Umbilical cord (tissue), 2 donors: ENCODE data around the gene TPI1. TPM values are rescaled to one million over a fixed set of nuclear protein-coding genes. Genes with fewer than 3 reads are reported as not detected.

Source experiments
- DNase-seq: peaks from one replicate; pipeline ENCODE4 v3.0.0-alpha.2; 2015; ENCODE audit warnings: low spot score
- total RNA-seq: library from RNA; depleted of rRNA; stranded (reverse); fragments of >200 nt; gene quantifications from one replicate; pipeline ENCODE4 v1.2.3, GENCODE V29; 2014; ENCODE audit warnings: low replicate concordance; ENCODE audit not compliant: insufficient read depth

The TPI1 gene
- total RNA-seq, 1 donor from 2014 or later: 743 TPM

DNA sequence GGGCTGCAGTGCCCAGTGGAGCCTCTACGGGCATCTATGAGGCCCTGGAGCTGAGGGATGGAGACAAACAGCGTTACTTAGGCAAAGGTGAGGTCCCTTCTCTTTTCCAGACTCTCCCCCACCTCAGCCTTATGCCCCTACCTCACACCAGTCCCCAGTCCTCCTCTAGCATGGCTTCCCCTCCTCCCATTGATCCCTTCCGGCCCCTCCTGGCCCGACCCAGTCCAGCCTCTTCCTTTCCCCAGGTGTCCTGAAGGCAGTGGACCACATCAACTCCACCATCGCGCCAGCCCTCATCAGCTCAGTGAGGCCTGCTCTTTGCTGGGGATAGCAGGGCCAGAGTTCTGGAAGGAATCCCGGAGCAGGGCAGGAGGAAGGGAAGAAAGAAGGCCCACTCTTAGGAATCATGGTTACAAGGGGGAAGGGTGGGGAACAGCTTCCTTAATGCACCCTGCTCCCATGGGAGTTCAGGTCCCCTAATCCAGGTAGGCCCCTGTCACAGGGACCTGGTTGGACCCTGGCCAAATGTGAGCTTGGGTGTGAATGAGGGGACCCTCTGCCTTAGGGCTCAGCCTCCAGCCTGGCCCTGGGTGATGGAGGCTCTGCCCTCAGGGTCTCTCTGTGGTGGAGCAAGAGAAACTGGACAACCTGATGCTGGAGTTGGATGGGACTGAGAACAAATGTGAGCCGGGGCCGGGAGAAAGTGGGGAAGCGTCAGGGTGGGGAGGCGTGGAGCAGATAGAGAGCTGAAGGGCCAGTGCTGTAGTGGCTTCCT lies 49.3 kb downstream of the TPI1 start:
- no peak for DNase-seq

DNA sequence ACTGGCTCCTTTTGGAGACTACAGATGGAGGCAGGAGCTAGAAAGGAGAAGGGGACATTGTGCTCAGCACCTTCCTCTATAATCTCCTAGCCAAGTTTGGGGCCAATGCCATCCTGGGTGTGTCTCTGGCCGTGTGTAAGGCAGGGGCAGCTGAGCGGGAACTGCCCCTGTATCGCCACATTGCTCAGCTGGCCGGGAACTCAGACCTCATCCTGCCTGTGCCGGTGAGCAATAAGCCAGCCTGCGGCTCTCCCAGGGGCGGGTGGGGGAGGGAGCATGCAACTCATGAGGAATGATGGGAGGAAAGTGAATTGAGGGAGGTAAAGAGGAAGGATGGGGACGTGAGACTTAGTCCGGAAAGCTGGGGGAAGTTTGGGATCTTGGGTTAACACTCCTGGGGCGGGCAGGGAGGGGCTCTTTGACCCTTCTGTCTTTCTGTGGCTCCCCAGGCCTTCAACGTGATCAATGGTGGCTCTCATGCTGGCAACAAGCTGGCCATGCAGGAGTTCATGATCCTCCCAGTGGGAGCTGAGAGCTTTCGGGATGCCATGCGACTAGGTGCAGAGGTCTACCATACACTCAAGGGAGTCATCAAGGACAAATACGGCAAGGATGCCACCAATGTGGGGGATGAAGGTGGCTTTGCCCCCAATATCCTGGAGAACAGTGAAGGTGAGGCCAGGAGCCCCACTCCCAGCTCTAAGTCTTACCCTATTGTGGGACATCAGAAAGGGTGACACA lies 50.3 kb downstream of the TPI1 start:
- no peak for DNase-seq

DNA sequence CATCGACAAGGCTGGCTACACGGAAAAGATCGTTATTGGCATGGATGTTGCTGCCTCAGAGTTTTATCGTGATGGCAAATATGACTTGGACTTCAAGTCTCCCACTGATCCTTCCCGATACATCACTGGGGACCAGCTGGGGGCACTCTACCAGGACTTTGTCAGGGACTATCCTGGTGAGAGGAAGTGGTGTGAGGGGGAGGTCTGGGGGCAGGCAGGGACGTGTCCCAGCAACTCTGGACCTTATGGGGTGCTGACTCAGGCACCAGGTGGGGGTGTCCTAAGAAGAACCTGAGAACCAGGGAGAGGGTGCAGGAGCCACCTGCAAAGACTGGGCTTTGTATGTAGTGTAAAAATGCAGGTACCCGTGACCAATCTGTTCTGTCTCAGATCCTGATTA lies 52.3 kb downstream of the TPI1 start:
- DNase-seq: no peak

Other genes with a start within 250 kb of the TPI1 start
- gene LPAR5, start 231.6 kb upstream of the TPI1 start, total RNA-seq: 6.3 TPM
- 2.9 TPM for gene ACRBP, start 220.1 kb upstream of the TPI1 start, total RNA-seq
- gene ING4, start 204.4 kb upstream of the TPI1 start, total RNA-seq: 20.9 TPM
- 16.4 TPM for gene ZNF384, start 178.2 kb upstream of the TPI1 start, total RNA-seq
- not detected for gene PIANP, start 166.7 kb upstream of the TPI1 start, total RNA-seq
- gene COPS7A, start 143.5 kb upstream of the TPI1 start, total RNA-seq: 40.4 TPM
- gene MLF2, start 114.4 kb upstream of the TPI1 start, total RNA-seq: 36.6 TPM
- gene PTMS, start 101.2 kb upstream of the TPI1 start, total RNA-seq: 13.0 TPM
- 1.7 TPM for gene LAG3, start 95.0 kb upstream of the TPI1 start, total RNA-seq
- gene CD4, start 78.0 kb upstream of the TPI1 start, total RNA-seq: 10.4 TPM
- gene GPR162, start 45.7 kb upstream of the TPI1 start, total RNA-seq: 1.9 TPM
- 74.6 TPM for gene P3H3, start 39.1 kb upstream of the TPI1 start, total RNA-seq
- 2.4 TPM for gene GNB3, start 26.6 kb upstream of the TPI1 start, total RNA-seq
- 11.1 TPM for gene CDCA3, start 16.2 kb upstream of the TPI1 start, total RNA-seq
- gene USP5, start 15.4 kb upstream of the TPI1 start, total RNA-seq: 50.6 TPM
- gene SPSB2, start 5.8 kb downstream of the TPI1 start, total RNA-seq: 7.0 TPM
- 8.4 TPM for gene LRRC23, start 37.3 kb downstream of the TPI1 start, total RNA-seq
- 19.7 TPM for gene ENO2, start 47.0 kb downstream of the TPI1 start, total RNA-seq
- gene ATN1, start 60.4 kb downstream of the TPI1 start, total RNA-seq: 7.9 TPM
- not detected for gene RNU7-1, start 76.3 kb downstream of the TPI1 start, total RNA-seq
- 228 TPM for gene C12orf57, start 76.5 kb downstream of the TPI1 start, total RNA-seq
- gene PTPN6, start 83.8 kb downstream of the TPI1 start, total RNA-seq: 18.3 TPM
- gene PHB2, start 103.1 kb downstream of the TPI1 start, total RNA-seq: 147 TPM
- 17.6 TPM for gene EMG1, start 103.4 kb downstream of the TPI1 start, total RNA-seq
- 4.8 TPM for gene LPCAT3, start 150.9 kb downstream of the TPI1 start, total RNA-seq
- gene C1S, start 193.2 kb downstream of the TPI1 start, total RNA-seq: 201 TPM
- gene C1R, start 224.9 kb downstream of the TPI1 start, total RNA-seq: 141 TPM
- 56.3 TPM for gene C1RL, start 241.7 kb downstream of the TPI1 start, total RNA-seq